GM18511 (cell line): ENCODE results near the gene ATAD1.
"Not testable (repeated sequence)": the region's sequence is repeated elsewhere in the genome, so short reads cannot be mapped to it uniquely, and the experiment has no call there.

Source experiments
- ATAC-seq: cut with Tn5 transposase; IDR thresholded peaks from one replicate; pipeline ENCODE4 v1.9.1; 2021; ENCODE audit warnings: mild to moderate bottlenecking, moderate library complexity; ENCODE audit not compliant: unreplicated experiment

Gene ATAD1

DNA sequence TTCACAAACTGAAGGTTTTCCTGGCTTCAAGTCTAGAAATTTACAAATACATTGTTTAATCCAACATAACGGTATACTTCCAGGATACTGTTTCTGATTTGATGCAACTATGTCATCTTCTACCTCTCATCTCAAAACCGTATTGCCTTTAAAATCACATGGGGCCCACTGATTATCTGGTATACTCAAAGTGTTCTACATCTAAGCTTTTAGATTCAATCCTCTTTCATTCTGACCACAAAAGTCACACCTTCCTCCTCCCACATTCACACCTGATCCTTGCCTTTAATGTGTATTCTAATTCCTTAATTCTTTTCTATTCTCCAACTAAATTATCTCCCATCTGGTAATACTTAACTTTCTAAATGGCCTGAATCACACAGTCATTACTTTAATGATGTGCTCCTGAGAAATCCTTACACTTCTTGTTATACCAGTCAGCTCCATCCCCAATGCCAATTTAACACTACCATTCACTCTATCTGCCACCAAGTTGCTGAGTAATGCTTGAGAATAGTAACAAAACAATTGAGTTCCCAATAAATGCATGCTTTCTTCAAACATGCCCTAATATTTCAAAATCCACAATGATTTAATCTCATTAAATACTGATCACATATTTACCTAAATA is 13.0 kb downstream of the ATAD1 start:
- no peak for ATAC-seq

DNA sequence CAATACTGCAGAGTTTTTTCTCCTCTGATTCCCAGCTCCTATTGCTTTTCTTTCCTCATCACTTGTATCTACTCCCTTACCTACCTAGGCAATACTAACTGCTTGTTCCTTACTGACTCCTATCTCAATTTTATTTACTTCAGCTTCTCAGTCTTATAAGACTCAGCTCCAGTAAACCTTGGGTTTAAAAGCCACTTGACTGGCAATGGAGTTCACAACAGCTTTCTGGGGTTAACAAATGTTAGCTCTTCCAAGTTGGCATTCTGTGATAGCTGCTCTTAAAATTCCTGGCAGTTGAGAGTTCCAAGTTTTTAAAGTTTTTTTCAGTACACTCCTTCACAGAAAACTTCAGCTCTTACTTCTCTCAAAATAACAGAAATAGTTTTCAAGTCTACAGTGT is 14.2 kb downstream of the ATAD1 start:
- ATAC-seq: no peak

DNA sequence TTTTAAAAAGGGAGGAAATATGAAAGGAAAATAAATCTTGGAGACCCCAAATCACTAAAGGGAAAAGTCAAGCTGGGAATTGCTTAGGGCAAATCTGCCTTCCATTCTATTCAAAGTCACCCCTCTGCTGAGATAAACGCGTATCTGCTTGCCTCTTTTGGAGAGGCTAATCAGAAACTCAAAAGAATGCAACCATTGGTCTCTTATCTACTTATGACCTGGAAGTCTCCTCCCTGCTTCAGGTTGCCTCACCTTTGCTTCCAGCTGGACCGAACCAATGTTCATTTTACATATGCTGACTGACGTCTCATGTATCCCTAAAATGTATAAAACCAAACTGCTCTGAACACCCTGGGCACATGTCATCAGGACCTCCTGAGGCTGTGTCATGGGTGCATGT is 14.7 kb downstream of the ATAD1 start:
- no peak for ATAC-seq

DNA sequence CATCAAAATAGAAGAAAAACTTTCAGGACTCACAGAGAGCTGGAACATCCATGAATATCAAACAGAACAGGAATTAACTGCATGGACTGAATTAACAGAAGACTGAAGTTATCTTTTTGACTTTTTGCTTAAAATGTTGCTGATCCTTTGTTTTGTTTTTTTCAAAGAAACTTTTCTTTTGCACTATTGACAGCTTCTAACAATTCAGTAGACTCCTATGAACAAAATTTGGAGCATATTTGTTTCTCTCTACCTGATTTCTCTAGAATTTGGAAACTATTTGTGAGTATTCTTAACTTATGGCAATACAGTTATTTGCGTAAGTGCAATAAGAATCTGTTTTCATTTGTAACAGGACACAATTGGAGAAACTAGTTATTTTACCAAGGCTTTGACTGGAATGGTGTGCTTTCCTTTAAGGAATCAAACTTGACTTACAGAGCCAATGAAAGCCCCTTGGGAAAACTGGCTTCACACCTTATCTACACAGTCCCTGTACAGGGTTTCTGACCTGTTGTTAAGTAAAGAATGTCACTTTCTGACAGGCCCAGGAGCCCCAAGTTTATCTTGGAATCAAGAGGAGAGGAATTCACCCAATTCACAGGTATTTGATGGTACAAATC is 16.1 kb downstream of the ATAD1 start:
- ATAC-seq: not testable (repeated sequence)

DNA sequence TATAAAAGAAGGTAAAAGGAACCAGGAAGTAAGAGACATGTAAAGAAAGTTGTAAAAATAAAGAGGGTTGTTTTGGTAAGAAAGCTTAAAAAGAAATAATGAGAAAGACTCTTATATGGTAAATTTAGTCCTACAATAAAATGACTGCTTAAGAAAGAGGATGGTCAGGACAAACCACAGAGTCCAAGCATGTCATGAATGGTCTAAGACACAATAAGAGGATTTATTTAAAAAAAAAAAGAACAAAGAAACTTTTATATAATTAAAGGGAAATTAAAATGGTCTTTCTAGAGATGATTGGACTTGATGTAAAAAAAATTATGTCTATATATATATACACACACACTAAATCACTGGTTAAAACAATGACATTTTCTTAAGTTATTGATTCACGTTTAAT is 18.2 kb downstream of the ATAD1 start:
- ATAC-seq: no peak

DNA sequence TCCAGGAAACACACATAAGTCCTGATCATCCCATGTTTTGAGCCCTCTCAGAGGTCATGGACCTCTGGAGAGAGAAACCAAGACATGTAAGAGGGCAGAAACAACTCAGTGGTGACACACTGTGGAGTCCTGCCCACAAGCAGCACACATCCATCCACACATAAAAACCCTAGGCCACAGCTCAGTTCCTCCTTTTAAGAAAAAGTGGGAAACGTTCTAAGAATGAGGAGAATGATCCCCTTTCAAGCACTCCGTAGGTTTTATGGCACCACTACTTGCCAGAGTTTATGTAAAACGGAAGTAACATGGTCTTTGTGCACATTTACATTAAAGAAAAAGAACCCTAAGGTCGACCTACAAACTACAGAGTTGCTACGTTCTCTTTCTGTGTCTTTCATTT is 19.9 kb downstream of the ATAD1 start:
- ATAC-seq: no peak

DNA sequence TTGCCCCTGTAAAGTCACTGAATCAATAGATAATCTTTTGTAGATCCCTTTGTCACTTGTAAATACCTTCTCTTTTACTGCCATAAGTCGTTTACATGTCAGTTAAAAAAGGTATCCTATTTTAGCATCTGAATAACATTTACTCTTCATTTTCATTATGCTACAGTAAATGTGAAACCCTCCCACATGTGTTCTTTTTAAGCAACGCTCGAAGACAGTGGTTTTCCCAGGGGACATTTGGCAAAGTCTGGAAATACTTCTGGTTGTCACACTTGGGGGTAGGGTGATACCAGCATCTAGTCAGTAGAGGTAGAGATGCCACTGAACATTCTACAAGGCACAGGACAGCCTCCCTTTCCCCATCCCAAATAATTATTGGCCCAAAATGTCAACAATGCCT is 23.7 kb downstream of the ATAD1 start:
- peak; percentile 41 for ATAC-seq

DNA sequence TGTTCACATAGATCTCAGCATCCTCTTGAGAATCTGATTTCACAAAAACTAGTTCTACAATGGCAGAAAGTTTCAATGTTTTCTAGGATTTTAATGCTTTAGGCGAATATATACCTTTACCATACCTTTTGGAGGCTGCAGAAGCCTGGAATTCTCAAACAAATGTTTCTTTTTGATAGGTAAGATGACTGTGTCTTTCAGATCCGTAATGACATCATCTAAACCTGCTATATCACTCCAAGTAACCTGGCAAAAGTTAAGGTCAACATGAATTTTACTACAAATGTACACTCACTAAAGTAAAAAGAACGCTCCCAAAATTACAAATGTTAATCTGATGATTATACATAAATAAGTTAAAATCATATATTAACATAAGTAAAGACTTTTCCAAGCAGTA is 27.8 kb downstream of the ATAD1 start:
- ATAC-seq: no peak

DNA sequence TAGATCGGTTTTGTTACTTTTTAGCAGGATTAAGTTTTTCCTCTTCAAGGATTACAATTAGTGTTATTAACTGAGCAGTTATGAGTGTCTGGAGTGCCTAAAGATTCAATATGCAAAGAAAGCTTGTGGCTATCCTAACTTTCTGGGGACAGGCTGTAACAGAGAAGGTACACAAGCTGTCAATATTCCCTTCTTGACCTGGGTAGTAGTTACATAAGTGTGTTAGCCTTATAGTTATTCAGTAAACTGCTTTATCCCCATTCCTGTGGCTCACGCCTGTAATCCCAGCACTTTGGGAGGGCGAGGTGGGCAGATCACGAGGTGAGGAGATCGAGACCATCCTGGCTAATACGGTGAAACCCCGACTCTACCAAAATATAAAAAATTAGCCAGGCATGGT is 31.6 kb downstream of the ATAD1 start:
- ATAC-seq: no peak

DNA sequence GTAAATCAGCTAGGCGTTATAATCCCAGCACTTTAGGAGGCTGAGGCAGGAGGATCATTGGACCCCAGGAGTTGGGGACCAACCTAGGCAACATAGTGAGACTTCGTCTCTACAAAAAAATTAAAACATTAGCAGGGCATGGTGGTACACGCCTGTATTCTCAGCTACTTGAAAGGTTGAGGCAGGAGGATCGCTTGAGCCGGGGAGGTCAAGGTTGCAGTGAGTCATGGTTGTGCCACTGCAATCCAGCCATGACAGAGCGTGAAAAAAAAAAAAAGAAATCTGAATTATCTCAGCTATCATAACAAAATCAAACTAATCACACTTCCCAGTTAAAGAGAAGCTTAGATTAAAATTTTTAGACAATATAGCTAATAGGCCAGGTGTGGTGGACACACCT is 35.3 kb downstream of the ATAD1 start:
- ATAC-seq: no peak

DNA sequence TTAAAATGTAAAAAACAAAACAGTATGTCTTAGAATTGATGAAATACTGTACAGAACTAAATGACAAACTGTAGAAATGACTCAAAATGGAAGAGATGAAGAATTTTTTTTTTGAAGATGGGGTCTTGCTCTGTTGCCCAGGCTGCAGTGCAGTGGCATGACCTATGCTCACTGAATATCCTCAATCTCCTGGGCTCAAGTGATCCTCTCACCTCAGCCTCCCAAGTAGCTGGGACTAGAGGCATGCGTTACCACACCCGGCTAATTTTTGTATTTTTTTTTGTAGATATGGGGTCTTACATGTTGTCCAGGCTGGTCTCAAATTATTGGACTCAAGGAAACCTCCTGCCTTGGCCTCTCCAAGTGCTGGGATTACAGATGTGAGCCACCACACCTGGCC is 36.5 kb downstream of the ATAD1 start:
- ATAC-seq: no peak

DNA sequence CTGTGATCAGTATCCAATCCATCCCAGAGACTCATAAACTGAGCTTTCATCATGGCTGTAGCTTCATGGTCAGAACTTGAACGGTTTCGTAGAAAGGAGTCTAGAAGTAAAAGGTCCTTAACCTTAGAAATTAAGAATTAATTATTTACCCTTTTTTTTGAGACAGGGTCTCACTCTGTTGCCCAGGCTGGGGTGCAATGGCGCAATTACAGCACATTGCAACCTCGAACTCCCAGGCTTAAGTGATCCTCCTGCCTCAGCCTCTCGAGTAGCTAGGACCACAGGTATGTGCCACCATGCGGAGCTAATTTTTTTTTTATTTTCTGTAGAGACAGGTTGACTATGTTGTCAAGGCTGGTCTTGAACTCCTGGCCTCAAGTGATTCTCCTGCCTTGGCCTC is 41.7 kb downstream of the ATAD1 start:
- ATAC-seq: no peak

DNA sequence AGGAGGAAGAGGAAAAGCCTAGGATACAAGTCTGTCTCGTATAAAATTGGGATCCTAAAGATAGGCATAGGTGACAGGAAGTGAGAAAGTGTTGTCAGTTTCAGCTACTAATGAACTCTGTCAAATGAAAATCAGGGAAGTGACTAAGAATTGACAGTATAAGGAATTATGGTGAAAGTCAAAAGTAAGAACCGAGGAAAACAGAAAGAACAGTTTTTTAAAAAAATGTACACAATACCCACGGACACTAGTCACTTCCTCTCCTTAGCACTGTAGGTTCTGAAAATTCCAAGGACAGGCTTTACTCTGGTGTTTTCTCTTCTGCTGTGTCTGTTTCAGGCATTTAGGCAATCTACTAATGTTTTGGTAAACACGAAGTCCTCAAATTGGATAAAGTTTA is 42.3 kb downstream of the ATAD1 start:
- ATAC-seq: no peak

DNA sequence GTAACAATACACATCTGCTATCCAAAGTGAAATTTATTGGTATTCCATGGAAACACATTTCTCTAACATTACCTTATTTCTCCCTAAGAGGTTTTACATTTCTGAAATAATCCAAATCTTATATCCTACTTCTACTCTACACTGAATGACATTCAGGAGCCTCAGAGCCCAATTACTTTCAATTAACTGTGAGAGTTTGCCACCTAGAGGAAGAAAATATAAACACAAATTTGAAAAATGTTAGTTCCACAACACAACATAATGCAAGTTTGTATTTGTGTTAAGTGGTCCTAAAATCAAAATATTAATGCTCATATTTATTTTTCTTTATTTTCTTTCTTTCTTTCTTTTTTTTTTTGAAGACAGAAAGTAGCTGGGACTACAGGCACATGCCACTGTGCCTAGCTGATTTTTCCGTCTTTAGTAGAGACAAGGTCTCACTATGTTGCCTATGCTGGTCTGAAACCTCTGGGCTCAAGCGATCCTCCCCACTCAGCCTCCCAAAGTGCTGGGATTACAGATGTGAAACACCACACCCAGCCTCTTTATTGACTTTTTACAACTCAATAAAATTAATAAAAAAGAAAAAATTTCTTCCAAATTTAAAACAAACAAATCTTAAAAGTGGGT is 46.0 kb downstream of the ATAD1 start:
- ATAC-seq: no peak

DNA sequence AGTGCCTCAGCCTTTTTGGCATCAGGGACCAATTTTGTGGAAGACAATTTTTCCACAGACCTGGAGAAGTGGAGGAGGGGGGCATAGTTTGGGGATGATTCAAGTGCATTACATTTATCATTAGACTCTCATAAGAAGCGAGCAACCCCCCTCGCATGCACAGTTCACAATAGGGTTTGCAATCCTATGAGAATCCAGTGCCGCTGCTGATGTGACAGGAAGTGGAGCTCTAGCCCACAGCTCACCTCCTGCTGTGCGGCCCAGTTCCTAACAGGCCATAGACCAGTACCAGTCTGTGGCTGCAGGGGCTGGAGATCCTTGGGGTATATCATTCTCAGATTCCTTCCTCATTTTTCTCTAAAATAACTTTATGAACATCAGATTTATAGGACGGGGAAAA is 50.8 kb downstream of the ATAD1 start:
- no peak for ATAC-seq

DNA sequence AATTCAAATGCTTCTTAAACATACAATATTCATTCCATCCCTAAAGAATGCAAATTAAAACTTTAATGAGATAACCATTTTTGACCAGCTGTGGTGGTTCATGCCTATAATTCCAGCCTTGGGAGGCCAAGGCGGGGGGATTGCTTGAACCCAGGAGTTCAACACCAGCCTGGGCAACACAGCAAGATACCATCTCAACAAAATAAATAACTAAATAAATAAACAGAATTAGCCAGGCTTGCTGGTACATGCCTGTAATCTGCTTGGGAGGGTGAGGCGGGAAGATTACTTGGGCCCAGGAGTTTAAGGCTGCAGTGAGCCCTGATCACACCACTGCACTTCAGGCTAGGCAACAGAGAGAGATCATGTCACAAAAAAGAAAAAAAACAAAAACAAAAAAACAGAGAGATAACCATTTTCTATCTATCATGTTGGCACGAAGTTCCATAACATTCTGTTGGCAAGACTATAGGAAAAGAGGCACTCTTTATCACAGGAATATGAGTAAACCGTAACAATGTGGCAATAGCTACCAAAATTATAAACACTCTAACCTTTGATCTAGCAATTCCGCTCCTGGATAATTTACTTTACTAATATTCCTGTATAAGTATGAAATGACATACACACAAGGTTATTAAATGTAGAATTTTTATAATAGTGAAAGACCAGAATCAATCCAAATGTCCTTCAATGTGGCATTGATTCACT is 52.2 kb downstream of the ATAD1 start:
- ATAC-seq: no peak

DNA sequence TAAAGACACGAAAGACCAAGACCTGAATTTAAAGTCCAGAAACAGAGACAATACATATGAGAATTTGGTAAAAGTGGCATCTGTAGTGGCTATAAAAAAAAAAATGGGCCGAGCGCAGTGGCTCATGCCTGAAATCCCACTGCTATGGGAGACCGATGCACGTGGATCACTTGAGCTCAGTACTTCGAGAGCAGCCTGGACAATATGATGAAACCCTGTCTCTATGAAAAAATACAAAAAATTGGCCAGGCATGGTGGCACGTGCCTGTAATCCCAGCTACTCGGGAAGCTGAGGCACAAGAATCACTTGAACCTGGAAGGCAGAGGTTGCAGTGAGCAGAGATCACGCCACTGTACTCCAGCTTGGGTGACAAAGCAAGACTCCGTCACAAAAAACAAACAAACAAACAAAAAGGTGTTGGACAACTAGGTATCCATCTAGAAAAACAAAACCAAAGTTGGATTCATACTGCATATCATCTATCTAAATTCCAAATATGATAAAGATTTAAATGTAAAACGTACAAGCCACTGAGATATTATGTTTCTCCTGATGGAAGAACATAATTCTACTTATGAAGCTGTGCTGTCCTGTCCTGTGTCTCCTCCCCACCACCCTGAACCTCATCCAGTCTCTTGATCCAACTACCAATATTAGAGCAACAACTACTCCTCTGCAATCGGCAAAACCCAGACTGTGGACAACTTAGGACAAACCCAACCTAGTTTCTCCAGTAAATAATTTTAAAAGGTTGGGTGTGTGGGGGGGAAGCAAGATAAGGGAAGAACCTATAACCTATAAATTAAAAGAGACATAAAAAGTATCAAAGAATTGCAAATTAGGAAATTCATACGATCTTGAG is 53.7 kb downstream of the ATAD1 start:
- no peak for ATAC-seq

DNA sequence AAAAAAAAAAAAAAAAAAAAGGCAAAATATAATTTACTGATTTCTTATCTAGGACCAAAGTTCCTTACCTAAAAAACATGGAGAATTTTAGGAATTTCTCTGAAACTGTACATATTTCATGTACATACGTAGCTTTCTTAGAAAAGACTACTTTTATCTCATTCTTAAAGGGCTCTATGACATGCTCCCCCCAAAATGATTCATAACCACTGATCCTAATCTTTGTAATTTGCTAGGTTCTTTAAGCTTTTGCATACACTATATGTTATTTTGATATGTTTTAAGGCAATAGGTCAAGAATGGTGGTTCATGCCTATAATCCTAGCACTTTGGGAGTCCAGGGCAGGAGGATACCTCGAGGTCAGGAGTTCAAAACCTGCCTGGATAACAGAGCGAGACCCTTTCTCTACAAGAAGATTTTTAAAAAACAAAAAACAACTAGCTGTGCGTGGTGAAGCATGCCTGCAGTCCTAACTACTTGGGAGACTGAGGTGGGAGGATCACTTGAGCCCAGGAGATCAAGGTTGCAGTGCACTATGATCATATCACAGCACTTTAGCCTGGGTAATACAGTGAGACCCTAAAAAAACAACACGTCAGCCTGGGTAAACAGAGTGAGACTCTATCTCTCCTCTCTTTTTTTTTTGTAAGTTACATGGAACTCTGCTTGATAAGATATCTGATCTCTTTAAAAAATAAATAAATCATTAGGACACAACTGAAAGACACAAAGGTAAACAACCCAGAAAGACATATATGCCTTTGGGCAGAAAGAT is 54.8 kb downstream of the ATAD1 start:
- ATAC-seq: no peak

DNA sequence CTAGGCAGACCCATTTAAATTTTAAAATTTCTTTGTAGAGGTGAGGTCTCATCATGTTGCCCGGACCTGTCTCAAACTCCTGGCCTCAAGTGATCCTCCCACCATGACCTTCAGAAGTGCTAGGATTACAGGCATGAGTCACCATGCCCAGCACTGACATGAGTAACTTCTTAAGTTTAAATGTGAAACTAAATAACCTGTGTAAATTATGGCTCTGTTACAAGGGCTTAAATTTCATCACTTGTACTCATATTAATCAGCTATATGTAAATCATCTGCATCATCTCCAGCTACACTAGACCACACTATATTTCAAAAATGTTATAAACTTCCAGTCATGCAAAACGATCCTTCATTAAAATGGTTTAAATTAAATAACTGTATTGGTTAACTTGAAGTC is 56.1 kb downstream of the ATAD1 start:
- peak; percentile 75 for ATAC-seq

DNA sequence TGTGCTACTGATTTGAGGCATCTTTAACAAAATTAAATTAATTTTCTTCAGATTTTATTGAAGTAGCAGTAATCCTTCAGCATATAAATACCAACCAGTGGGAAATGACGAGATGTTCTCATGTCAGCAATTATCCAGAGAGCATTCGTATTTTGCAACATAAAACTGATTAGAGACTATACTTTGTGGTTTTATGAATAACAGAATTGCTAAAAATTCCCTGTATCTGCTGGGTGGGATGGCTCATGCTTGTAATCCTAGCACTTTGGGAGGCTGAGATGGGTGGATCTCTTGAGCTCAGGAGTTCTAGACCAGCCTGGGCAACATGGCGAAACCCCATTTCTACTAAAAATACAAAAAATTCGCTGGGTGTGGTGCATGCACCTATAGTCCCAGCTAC is 56.9 kb downstream of the ATAD1 start:
- ATAC-seq: no peak
